Limb (tissue), 2 donors: Measurements from ENCODE around the gene CNR2.
"Not testable (repeated sequence)": the region's sequence is repeated elsewhere in the genome, so short reads cannot be mapped to it uniquely, and the experiment has no call there.

Experiments used
- DNase-seq, 2 donors: peaks; one replicate each; pipeline ENCODE4 v3.0.0-alpha.2; 2016; ENCODE audit errors: extremely low spot score in 2 of 2

The CNR2 gene

GRCh38 chr1:23837908-23838307, 75.3 kb downstream of the CNR2 start:
- DNase-seq: peak in 1 of 2 donors; percentile 29

DNA sequence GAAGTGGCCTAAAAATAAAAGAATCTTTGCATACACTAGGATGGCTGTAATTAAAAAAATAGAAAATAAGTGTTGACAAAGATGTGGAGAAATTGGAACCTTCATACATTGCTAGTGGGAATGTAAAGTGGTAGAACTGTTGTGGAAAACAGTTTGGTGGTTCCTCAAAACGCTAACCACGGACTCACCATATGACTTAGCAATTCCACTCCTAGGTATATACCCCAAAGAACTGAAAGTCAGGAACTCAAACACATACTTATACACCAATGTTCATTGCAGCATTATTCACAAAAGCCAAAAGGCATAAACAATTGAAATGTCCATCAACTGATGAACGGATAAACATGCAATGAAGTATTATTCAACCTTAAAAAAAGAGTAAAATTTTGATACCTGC, 77.1 kb downstream of the CNR2 start:
- DNase-seq: no peak

GRCh38 chr1:23834156-23834555, 79.0 kb downstream of the CNR2 start:
- DNase-seq: not testable (repeated sequence)

DNA sequence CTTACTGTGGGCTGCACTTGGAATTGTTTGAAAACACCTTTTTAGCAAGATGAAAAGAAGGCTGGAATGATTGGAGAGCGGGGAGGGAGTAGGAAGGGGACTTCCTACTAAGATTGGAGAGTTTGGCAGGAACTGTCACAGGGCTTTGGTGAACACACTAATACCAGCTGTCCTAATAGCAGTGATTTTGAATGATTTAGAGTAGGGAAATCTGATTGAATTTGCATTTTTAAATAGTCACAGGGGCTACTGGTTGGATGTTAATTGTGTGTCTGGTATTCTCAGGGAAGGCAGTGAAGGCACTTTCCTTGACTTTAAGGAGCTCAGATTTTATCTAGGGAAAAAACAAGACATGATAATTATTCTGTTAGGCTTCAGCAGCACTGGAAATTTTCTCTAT, 85.4 kb downstream of the CNR2 start:
- no peak for DNase-seq

DNA sequence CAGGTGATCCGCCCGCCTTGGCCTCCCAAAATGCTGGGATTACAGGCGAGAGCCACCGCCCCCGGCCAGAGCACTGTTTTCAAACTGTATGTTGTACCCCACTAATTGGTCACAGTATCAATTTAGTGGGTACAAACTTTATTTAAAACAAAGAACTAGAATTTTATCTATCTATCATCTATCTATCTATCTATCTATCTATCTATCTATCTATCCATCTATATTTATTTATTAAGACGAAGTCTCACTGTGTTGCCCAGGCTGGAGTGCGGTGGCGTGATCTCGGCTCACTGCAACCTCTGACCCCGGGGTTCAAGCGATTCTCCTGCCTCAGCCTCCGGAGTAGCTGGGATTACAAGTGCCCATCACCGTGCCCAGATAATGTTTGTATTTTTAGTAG, 86.6 kb downstream of the CNR2 start:
- not testable (repeated sequence) for DNase-seq

DNA sequence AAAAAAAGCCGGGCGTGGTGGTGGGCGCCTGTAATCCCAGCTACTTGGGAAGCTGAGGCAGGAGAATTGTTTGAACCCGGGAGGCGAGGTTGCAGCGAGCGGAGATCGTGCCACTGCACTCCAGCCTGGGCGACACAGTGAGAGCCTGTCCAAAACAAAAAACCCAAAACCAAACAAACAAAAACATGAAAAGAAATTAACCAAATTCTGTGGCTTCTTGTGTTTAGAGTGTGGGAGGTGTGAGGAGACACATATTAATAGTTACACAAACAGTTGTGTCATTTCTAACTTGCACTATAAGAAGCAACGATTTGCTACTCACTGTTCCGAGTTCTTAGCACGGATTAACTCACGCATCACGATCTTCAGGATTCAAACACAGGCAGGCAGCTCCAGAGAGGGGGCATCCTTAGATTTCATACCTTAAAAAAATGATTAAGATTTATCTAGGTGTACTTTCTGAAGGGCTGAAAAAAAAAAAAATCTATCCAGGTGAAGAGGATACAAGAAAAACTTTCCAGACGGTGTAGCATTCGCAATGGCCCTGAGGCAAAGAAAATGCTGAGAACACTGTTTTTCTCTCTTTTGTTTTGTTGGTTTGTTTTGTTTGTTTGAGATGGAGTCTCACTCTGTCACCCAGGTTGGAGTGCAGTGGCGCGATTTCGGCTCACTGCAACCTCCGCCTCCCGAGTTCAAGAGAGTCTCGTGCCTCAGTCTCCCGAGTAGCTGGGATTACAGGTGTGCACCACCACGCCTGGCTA, 87.2 kb downstream of the CNR2 start:
- no peak for DNase-seq

- DNase-seq: peak; percentile 93 to 96
Measured at GRCh38 chr1:23825076-23825761, 87.9 kb downstream of the CNR2 start, which contains the start of gene HMGCL. TSS of gene HMGCL (minus strand) at chr1:23825429. CDS start at chr1:23825415, 14 bp downstream.

DNA sequence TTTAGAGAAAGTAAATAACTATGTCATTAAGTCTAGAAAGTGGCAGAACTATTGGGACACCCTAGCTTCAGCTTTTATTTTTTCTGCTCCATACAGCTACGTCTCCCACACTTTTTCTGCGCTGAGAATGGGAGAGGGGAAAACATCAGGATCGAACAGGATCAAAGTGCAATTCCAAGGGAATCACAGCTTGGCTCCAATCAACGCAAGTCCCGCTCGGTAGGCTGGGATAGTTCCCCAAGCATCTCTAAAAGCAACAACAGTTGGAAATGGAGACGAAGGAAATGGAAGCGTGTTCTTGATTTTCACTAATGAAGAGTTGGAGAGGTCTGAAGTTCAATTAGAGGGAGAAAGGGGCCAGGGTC, 88.5 kb downstream of the CNR2 start:
- no peak for DNase-seq

- DNase-seq: no peak
Measured at GRCh38 chr1:23823767-23824166, 89.4 kb downstream of the CNR2 start.
